GM19455 (cell line): ENCODE data around the gene MACC1.

Experiments used
- ATAC-seq: cut with Tn5 transposase; IDR thresholded peaks from one replicate; pipeline ENCODE4 v1.9.1; 2021; ENCODE audit not compliant: unreplicated experiment

The MACC1 gene

GRCh38 chr7:20183086-20183485 is 34.1 kb downstream of the MACC1 start:
- no peak for ATAC-seq

- no peak for ATAC-seq
These were observed 40.5 kb downstream of the MACC1 start for GRCh38 chr7:20176578-20177242.

GRCh38 chr7:20173828-20174227 is 43.4 kb downstream of the MACC1 start:
- ATAC-seq, result no peak

- no peak for ATAC-seq
These were observed 44.3 kb downstream of the MACC1 start for GRCh38 chr7:20172736-20173334.

GRCh38 chr7:20170633-20171032 is 46.6 kb downstream of the MACC1 start:
- ATAC-seq, result no peak

- ATAC-seq, result no peak
These were observed 52.1 kb downstream of the MACC1 start for GRCh38 chr7:20165146-20165510.

GRCh38 chr7:20164425-20165145 is 52.6 kb downstream of the MACC1 start:
- no peak for ATAC-seq

GRCh38 chr7:20162665-20163064 is 54.5 kb downstream of the MACC1 start:
- ATAC-seq, result no peak

GRCh38 chr7:20159226-20159747 is 57.9 kb downstream of the MACC1 start:
- no peak for ATAC-seq

- no peak for ATAC-seq
These were observed 58.5 kb downstream of the MACC1 start for GRCh38 chr7:20158684-20159083.

GRCh38 chr7:20157456-20157855 is 59.7 kb downstream of the MACC1 start:
- ATAC-seq, result no peak

GRCh38 chr7:20153999-20154398 is 63.2 kb downstream of the MACC1 start:
- ATAC-seq, result no peak

- ATAC-seq, result no peak
These were observed 63.6 kb downstream of the MACC1 start for GRCh38 chr7:20153567-20153966.

- no peak for ATAC-seq
These were observed 64.7 kb downstream of the MACC1 start for GRCh38 chr7:20152511-20152910.

GRCh38 chr7:20151708-20152456 is 65.3 kb downstream of the MACC1 start:
- ATAC-seq, result no peak

GRCh38 chr7:20146451-20146850 is 70.7 kb downstream of the MACC1 start:
- ATAC-seq, result no peak

- ATAC-seq, result no peak
These were observed 72.4 kb downstream of the MACC1 start for GRCh38 chr7:20144801-20145200.

GRCh38 chr7:20141666-20142065 is 75.5 kb downstream of the MACC1 start:
- no peak for ATAC-seq

GRCh38 chr7:20141002-20141345 is 76.2 kb downstream of the MACC1 start:
- no peak for ATAC-seq

- no peak for ATAC-seq
These were observed 76.7 kb downstream of the MACC1 start for GRCh38 chr7:20140291-20141001.

- no peak for ATAC-seq
These were observed 80.5 kb downstream of the MACC1 start for GRCh38 chr7:20136647-20137046.
